ENCODE data around the gene SBNO2.

SBNO2 gene

GRCh38 chr19:1066251-1066747, 107.8 kb downstream of the SBNO2 start:
- no peak overlapping the region for H3K4me3 Mint-ChIP-seq

GRCh38 chr19:1065606-1066109, 108.4 kb downstream of the SBNO2 start:
- H3K27me3 Mint-ChIP-seq (ENCODE audit: low read depth) = peaks cover 67% of the 10 kb centered on the region
- H3K9me3 Mint-ChIP-seq = no peaks in the 10 kb centered on the region
- TF ChIP-seq CTCF (IDR thresholded peaks at IDR 0.05; ENCODE audit: unreplicated experiment in 3 of 3) = no peak
- H3K4me1 Mint-ChIP-seq = no peaks in the 10 kb centered on the region
- no peaks in the 10 kb centered on the region for H3K36me3 Mint-ChIP-seq (ENCODE audit: low read depth)
- peak overlapping the region in 1 of 3 experiments; percentile 58 for H3K4me3 Mint-ChIP-seq
- H3K27ac Mint-ChIP-seq = no peak overlapping the region

More at GRCh38 chr19:1066251-1066747, 107.8 kb downstream of the SBNO2 start:
- Mint-ChIP-seq H3K9me3 (no peaks in the 10 kb centered on the region), H3K27ac (no peak overlapping the region), H3K27me3 (ENCODE audit: low read depth) (peaks cover 69% of the 10 kb centered on the region), H3K36me3 (ENCODE audit: low read depth) (no peaks in the 10 kb centered on the region), H3K4me1 (no peaks in the 10 kb centered on the region)
- no peak for TF ChIP-seq CTCF (IDR thresholded peaks at IDR 0.05; ENCODE audit: unreplicated experiment in 3 of 3)

GRCh38 chr19:1064661-1065605, 109.1 kb downstream of the SBNO2 start:
- Mint-ChIP-seq H3K4me1 (no peaks in the 10 kb centered on the region), H3K9me3 (no peaks in the 10 kb centered on the region), H3K27ac (no peak overlapping the region), H3K27me3 (ENCODE audit: low read depth) (peaks cover 59% of the 10 kb centered on the region), H3K36me3 (ENCODE audit: low read depth) (no peaks in the 10 kb centered on the region), H3K4me3 (peak overlapping the region in 1 of 3 experiments; percentile 58)
- TF ChIP-seq CTCF (IDR thresholded peaks at IDR 0.05; ENCODE audit: unreplicated experiment in 3 of 3) = peak; percentile 75 to 90 (median 82)

GRCh38 chr19:1063909-1064660, 110.0 kb downstream of the SBNO2 start:
- no peaks in the 10 kb centered on the region for H3K4me1 Mint-ChIP-seq
- peak overlapping the region in 1 of 3 experiments; percentile 58 for H3K4me3 Mint-ChIP-seq
- no peak for TF ChIP-seq CTCF (IDR thresholded peaks at IDR 0.05; ENCODE audit: unreplicated experiment in 3 of 3)
- no peak overlapping the region for H3K27ac Mint-ChIP-seq
- H3K9me3 Mint-ChIP-seq = no peaks in the 10 kb centered on the region
- peaks cover 54% of the 10 kb centered on the region for H3K27me3 Mint-ChIP-seq (ENCODE audit: low read depth)
- H3K36me3 Mint-ChIP-seq (ENCODE audit: low read depth) = no peaks in the 10 kb centered on the region

- no peaks in the 10 kb centered on the region for H3K4me1 Mint-ChIP-seq
- H3K36me3 Mint-ChIP-seq (ENCODE audit: low read depth) = no peaks in the 10 kb centered on the region
Measured at GRCh38 chr19:1063030-1063908, 110.8 kb downstream of the SBNO2 start.

More at GRCh38 chr19:1063030-1063908, 110.8 kb downstream of the SBNO2 start:
- Mint-ChIP-seq H3K27ac (no peak overlapping the region), H3K27me3 (ENCODE audit: low read depth) (peaks cover 46% of the 10 kb centered on the region), H3K4me3 (no peak overlapping the region), H3K9me3 (no peaks in the 10 kb centered on the region)
- no peak for TF ChIP-seq CTCF (IDR thresholded peaks at IDR 0.05; ENCODE audit: unreplicated experiment in 3 of 3)
